ENCODE data around the gene C2orf42. TPM values are rescaled to one million over a fixed set of nuclear protein-coding genes. Genes with fewer than 3 reads are reported as not detected.
"Not testable (repeated sequence)": the region's sequence is repeated elsewhere in the genome, so short reads cannot be mapped to it uniquely, and the experiment has no call there.

C2orf42 gene
- total RNA-seq (2014; rRNA removed; shearing (Covaris generic)): 15.3 and 26.5 TPM in 2 replicates

DNA sequence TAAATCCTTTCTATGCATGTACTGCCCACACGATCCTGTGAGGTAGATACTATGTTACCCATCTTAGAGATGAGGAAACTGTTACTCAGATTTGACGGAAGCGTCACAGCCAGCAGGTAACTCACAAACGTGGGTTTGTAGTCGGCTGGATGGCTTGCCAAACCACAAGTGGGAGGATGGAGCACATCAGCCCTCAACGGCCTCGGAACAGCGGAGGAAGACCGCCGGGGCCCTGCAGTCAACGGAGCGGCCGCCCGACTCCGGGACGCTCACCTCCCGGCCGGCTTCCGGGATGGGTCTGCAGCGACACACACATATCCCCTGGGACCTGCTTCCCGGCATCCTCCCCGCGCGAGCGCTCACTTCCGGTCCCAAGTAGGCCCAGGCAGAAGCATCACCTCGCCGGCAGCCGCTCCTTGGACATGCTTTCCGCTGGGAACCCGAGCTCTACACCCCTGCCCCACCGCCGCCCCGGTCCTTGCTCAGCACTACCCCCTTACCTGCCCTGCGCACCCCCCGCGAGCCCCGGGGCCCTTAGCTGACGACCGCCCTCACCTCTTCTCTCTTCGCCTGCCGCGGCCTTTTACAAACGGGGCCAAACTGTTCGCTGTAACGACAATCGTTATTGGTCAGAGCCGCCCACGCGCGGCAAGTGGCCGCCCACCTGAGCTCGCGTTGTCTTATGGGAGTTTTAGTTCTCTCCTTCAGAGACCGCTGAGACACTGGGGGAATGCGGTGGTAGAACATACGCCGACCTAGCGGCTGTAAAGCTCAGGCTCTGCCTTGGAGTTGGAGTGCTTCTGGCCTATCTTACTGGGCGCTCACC, at the start of gene C2orf42:
Gene C2orf42 (minus strand): TSS at position 602 of the 826 bp plus-strand sequence. CDS start 9,034 bp downstream, outside the sequence.
- peak; percentile 97 for DNase-seq (ENCODE audit: low read depth)

DNA sequence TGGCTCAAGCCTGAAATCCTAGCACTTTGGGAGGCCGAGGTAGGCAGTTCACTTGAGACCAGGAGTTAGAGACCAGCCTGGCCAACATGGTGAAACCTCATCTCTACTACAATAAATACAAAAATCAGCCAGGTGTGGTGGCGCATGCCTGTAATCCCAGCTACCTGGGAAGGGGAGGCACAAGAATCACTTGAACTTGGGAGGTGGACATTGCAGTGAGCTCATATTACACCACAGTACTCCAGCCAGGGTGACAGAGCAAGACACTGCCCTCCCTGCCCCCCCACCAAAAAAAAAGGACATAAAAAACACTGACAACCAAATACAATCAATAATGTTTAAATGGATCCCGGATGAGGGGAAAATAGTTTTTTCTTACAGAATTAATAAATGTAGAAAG, 49.8 kb upstream of the C2orf42 start:
- no peak for DNase-seq (ENCODE audit: low read depth)

GRCh38 chr2:70233926-70234325, 43.1 kb upstream of the C2orf42 start:
- no peak for DNase-seq (ENCODE audit: low read depth)

- DNase-seq (ENCODE audit: low read depth): no peak
These were observed 36.0 kb upstream of the C2orf42 start for GRCh38 chr2:70226781-70227180.

DNA sequence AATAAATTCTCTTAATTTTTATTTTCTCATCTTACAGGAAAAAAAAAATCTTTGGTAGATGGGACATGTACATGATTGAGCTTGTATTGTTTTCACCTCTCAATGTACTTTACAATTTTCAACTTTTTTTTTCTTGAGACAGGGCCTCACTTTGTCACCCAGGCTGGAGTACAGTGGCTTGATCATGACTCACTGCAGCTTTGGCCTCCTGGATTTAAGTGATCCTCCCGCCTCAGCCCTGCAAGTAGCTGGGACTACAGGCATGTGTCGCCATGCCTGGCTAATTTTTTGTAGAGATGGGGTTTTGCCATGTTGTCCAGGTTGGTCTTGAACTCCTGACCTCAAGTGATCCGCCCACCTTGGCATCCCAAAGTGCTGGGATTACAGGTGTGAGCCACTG, 32.5 kb upstream of the C2orf42 start:
- DNase-seq (ENCODE audit: low read depth): peak; percentile 21

DNA sequence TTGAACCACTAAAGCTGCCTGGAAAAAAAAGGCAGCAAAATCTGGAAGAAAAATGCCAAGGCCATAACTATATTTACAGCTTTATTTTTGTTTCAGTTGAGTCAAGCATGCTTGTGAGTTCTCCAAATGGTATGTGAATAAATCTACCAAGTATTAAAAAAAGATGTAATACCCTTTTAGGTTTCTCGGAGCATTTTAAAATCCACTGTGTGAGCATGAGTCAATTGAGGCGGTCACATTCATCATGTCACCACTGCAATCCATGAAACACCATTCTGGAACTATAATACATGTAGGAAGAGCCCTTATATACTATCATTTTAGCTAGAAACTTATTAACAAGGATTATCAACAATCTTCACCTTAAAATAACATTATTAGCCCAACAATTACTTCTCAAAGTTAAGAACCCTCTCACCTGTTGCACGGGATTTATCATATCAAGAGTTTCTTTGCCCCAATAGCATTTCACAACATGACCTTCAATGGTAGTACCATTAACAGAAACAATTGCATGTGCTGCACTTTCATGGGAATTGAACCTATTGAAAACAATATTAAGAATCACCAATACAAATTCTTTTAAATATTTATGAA, 24.2 kb upstream of the C2orf42 start:
- no peak for DNase-seq (ENCODE audit: low read depth)

GRCh38 chr2:70214365-70214764, 23.5 kb upstream of the C2orf42 start:
- no peak for DNase-seq (ENCODE audit: low read depth)

GRCh38 chr2:70212298-70212932, 21.6 kb upstream of the C2orf42 start:
- DNase-seq (ENCODE audit: low read depth): no peak

DNA sequence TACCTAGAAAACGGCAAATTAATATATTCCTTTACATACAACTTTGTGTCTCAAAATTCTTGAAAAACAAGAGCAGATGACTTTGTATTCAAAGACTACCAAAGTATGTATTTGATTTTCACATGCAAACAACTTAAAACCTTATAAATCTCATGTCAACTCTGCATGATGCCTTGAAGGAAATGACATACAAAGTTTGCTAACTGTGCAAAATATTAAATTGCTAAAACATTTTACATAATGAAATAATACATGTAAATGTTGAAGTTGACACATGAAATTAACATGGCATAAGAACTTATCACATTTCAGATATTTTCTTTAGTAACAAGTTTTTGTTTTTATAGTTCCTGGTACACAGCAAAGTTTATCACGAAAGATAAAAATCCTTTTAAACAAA, 20.8 kb upstream of the C2orf42 start:
- no peak for DNase-seq (ENCODE audit: low read depth)

GRCh38 chr2:70204452-70204851, 13.6 kb upstream of the C2orf42 start:
- no peak for DNase-seq (ENCODE audit: low read depth)

DNA sequence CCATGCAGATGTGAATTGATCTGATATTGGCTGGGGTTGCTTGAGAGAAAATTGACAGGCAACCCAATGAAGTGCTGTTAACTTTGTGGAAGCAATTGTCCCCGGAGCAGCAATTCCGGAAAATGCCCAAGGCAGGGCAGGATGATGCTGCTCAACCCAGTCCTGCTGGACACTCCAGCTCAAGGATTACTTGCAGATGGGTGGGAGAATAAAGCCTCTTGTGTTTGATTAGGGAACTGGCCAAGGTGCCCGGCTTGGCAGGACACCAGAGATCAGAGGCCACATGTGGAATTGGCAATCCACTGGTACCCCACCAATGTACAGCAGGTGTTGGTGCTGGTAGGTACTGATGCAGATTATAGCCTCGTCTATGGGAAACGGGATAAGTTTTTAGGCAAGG, 12.3 kb upstream of the C2orf42 start:
- DNase-seq (ENCODE audit: low read depth): peak; percentile 18

DNA sequence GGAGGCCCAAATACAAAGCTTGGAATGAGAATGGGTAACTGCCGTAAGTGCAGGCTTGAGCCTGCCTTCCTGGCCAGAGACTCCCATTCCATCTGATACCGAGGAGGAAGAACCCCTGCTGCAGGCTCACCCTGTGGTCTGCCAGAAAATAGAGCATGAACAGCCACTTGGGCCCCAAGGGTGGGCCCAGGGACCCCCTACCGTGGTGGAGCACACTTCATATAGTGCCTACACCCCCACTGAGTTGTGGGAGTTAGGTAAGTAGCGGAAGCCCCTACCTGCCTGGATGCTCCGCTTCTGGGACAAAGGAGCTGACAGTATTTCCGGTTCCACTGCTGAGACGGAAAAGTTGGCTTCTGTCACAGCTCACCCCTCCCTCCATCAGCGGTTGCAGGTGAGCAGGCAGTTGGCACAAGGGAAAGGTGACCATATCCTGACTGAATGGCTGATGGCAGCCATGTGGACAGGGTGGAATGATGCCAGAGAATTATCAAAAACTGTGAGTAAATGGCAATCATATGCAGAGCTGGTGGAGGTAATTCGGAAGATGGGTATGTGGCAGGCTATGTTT, 11.5 kb upstream of the C2orf42 start:
- DNase-seq (ENCODE audit: low read depth): no peak

DNA sequence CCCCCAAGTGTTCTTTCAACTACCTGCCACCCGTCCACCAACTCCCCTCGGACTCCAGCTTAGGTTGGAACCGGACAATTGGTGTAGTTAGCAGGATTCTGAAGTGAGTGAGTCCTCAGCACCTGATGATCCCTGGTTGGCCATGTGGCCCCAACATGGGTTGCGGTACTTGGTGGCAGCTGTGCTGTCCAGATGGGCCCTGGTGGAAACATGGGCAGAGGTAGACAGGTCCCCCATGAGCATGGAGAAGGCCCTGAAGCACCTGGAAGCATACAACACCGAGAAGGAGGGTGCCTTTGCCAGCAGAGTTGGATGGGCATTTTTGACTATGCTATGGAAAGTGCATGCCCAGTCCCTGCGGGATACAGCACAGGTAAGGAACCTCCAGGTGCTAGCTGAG, 11.0 kb upstream of the C2orf42 start:
- no peak for DNase-seq (ENCODE audit: low read depth)

- no peak for DNase-seq (ENCODE audit: low read depth)
These were observed 10.5 kb upstream of the C2orf42 start for GRCh38 chr2:70201225-70201768.

DNA sequence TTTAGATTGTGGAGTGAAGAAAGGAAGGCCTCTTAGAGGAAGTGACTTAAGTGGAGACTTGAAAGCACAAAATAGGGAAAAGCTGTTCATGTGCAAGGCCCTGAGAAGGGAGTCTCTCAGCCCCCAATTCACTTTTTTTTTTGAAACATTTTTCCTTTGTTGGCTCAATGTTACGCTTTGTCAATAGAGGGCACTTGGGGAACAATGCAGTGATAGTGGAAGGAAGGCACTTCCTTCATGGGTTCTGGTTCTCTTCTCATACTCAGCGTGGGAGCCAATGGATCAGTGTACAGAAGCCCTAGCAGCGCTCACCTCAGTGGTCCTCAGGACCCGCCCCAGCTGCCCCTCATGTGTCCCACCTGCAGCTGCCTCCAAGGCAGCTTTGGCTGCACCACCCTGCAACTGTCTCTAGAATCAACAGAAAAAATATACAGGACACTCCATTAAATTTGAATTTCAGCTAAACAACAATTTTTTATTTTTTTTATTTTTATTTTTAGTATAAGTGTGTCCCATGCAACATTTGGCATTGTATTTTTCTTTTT, 8.6 kb upstream of the C2orf42 start:
- no peak for DNase-seq (ENCODE audit: low read depth)

GRCh38 chr2:70192516-70192915, 1.7 kb upstream of the C2orf42 start:
- DNase-seq (ENCODE audit: low read depth): no peak

DNA sequence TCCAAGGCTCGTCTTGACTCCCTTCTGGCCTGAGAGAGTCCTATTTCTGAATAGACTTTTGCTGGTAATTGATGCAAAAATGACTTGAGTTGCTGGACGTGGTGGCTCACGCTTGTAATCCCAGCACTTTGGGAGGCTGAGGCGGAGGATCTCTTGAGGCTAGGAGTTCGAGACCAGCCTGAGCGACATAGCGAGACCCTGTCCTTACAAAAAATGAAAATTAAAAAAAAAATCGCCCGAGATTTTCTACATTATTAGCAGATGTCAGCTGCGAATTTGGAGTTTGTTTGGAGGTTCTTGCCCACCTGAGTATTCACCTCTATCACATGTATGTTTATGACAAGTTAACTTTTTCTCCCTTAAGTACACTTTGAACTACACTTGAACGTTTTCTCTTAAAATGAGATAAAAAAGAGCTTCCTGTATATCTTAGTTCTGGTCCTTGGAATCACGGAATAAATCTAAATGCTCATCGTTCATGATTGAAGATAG, 471 bp upstream of the C2orf42 start:
- no peak for DNase-seq (ENCODE audit: low read depth)

GRCh38 chr2:70188460-70188859, 2.4 kb downstream of the C2orf42 start:
- DNase-seq (ENCODE audit: low read depth): no peak

GRCh38 chr2:70187170-70187569, 3.6 kb downstream of the C2orf42 start:
- not testable (repeated sequence) for DNase-seq (ENCODE audit: low read depth)

DNA sequence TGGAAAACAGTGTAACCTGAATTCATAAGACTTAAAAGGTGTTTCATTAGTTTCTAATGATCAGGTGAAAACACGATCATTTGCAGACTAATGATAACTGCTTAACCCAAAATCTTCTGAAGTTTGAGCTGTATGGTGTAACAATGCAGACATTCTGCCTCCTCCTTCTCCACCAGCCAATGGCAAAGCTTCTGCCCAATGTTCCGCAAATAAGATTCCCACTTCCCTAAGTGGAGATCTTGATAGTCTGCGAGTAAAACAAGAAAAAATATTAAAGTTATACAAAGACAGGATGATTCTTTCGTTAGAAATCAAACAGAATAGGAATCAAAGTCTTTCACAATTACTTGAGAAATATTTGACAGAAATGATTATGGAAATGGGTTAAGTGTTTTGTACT, 8.1 kb downstream of the C2orf42 start:
- DNase-seq (ENCODE audit: low read depth): no peak

- no peak for DNase-seq (ENCODE audit: low read depth)
These were observed 9.4 kb downstream of the C2orf42 start for GRCh38 chr2:70181363-70181956.
